GM21360 (cell line): Measurements from ENCODE around the gene SLC2A5.

Experiments
- ATAC-seq: cut with Tn5 transposase; IDR thresholded peaks from one replicate; pipeline ENCODE4 v1.9.1; 2021; ENCODE audit warnings: mild to moderate bottlenecking, moderate library complexity; ENCODE audit not compliant: unreplicated experiment

The SLC2A5 gene

DNA sequence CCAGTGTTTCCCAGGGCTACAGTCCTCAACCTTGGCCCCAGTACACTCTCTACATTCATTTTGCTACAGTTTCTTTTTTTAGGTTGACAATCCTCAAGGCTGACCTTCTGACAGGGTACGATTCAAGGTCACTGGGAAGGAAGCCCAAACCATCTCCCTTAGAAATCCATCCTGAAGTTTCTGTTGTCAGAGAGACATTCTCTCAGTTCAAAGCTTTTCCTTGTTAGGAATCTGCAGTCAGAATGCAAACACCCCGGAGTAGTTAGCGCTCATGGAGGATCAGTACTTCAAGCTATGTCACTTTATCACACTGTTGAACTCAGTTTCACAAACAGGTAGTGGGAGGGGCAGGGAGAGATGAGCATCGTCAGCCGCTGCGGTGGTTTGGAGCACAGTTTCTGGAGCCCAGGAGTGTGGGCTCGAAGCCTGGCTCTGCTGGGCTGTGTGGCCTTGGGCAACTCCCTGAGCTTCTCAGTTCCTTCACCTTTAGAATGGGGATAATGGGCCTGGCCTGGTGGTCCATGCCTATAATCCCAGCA is 4.2 kb downstream of the SLC2A5 start:
- ATAC-seq = no peak

DNA sequence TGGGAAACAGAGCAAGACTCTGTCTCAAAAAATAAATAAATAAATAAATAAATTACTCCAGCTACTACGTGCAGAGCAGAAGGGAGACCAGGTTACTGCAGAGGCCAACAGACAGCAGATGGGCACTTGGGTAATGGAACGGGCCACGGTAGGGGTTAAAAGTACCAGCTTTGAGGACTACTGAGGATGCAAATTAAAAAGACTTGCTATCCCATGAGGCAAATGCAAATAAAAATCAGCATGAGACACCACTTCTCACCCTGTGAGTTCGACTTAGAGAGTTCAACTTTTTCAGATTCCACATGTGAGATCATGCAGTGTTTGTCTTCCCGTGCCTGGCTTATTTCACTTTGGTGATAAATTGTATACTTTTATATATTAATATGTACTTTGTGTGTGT is 6.6 kb downstream of the SLC2A5 start:
- no peak for ATAC-seq

DNA sequence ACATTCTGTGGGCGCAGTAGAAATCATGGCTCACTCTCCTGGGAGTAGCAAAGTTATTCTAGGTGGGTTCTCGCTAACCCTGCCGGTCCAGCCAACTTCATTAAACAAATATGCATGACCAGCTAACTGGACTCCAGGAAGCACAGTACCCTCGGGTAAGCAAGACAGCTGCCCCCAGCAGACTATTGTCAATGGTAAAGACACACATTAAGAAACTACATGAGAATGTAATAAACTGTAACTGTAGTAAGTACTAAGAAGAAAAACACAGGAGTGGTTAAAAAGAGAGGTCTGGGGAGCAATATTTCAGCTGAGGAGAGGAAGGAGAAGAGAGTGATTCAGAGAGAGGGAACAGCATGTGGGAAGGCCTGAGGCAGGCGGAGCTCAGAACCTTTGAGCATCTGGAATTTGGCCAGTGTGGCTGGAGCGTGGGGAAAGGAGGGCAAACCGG is 7.4 kb downstream of the SLC2A5 start:
- no peak for ATAC-seq

GRCh38 chr1:9061252-9061960 is 8.0 kb downstream of the SLC2A5 start:
- ATAC-seq = no peak

GRCh38 chr1:9059891-9060744 is 9.3 kb downstream of the SLC2A5 start:
- no peak for ATAC-seq

DNA sequence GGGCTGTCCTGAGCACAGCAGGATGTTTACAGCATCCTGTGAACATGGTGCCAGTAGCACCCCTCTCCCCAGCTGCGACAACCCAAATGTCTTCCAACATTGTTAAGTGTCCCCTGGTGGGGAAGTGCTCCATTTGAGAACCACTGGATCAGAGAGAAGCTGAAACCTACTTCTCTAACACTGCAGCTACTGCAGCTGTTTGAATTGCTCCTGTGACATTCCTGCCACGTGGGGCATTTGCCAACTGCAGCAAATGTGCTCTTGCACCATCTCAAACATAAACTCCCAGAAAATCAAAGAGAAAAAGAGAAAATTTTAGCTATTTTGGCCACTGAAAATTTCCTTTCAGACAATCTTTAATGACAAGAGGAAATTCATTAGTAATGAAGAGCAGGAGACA is 11.0 kb downstream of the SLC2A5 start:
- ATAC-seq = no peak

- no peak for ATAC-seq
Measured at GRCh38 chr1:9057851-9058250, 11.6 kb downstream of the SLC2A5 start.

DNA sequence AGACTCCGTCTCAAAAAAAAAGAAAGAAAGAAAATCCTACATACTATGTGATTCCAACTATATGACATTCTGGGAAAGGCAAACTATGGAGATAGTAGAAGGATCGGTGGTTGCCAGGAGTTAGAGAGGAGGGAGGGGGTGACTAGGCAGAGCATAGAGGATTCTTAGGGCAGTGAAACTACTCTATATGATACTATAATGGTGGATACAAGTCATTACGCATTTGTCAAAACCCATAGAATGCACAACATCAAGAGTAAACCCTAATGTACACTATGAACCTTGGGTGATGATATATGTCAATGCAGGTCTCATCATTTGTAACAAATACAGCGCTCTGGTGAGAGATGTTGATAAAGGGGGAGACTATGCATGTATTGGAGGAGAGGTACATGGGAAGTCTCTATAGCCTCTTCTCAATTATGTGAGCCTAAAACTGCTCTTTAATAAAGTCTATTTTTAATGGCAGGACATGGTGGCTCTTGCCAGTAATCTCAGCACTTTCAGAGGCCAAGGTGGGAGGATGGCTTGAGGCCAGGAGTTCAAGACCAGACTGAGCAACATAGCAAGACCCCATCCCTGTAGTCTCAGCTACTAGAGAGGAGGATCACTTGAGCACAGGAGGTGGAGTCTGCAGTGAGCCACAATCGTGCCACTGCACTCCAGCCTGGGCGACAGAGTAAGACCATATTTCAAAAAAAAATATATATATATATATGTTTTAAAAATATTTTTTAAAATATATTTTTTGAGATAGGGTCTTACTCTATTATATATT is 17.0 kb downstream of the SLC2A5 start:
- no peak for ATAC-seq

DNA sequence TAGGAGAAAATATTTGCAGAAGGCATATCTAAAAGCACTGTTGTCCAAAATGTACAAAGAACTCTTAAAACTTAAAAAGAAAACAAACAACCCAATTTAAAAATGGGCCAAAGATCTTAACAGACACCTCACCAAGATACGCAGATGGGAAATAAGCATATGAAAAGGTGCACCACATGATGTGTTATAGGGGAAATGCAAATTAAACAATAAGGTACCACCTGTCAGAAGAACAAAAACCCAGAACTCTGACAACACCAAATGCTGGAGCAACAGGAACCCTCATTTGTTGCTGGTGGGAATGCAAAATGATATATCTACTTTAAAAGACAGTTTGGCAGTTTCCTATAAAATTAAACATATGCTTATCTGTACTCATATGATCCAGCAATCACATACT is 18.1 kb downstream of the SLC2A5 start:
- no peak for ATAC-seq

GRCh38 chr1:9050803-9051202 is 18.6 kb downstream of the SLC2A5 start:
- ATAC-seq = no peak

- no peak for ATAC-seq
Measured at GRCh38 chr1:9048551-9048950, 20.9 kb downstream of the SLC2A5 start.

- ATAC-seq = no peak
Measured at GRCh38 chr1:9047019-9047418, 22.4 kb downstream of the SLC2A5 start.

- ATAC-seq = no peak
Measured at GRCh38 chr1:9045861-9046510, 23.4 kb downstream of the SLC2A5 start.

- ATAC-seq = no peak
Measured at GRCh38 chr1:9044236-9044635, 25.2 kb downstream of the SLC2A5 start.

DNA sequence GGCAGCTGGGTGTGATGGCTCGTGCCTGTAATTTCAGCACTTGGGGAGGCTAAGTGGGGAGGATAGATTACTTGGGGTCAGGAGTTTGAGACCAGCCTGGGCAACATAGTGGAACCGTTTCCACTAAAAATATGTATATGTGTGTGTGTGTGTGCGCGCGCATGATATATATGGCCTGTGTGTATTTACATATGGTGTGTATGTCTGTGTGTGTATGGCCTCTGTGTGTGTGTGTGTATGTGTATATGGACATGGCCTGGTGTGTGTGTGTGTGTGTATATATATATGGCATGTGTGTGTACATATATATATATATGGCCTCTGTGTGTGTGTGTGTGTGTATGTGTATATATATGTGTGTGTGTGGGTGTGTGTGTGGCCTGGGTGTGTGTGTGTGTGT is 27.2 kb downstream of the SLC2A5 start:
- no peak for ATAC-seq

GRCh38 chr1:9041116-9041779 is 28.2 kb downstream of the SLC2A5 start:
- no peak for ATAC-seq

GRCh38 chr1:9040659-9041030 is 28.8 kb downstream of the SLC2A5 start:
- no peak for ATAC-seq

DNA sequence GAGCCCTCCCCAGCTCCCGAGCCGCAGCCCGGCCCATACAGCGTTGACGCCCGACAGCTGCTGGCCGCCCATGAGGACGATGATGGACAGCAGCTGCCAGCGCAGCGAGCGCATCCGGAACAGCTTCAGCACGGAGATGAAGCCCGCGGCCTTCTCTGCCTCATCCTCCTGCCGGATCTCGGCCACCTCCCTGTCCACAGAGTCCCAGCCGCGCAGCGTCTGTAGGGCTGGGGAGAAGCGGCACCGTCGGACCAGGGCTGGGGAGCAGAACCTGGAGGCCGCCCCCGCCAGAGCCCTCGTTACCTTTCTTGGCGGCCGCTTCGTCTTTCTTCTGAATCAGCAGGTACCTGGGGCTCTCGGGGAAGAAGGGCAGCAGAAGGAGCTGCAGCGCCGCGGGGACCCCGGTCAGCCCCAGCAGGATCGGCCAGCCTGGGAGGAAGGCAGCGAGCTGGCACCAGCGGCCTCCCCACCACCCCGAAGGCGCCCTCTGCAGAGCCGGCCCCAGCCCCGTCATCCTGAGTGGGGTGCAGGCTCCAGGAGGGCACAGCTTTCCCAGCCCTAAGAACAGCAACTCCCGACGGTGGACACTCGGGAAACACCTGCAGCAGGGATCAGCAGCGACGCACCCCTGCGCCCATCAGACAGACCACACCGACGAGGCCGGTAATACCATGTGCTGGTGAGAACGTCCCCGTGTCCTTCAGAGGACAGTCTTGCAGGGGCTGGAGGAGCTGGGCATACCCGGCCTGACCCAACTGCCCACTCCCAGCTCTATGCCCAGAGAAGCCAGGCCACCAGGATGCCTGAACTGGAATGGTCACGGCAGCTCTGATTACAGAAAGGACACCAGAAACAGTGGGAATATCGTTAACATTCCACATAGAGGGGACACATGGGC is 29.4 kb downstream of the SLC2A5 start:
- ATAC-seq = no peak
